Measurements from ENCODE around the gene SPON1. TPM values are rescaled to one million over a fixed set of nuclear protein-coding genes. Genes with fewer than 3 reads are reported as not detected.
A peak's percentile ranks its signal among the peaks of the same experiment; 100 is the strongest.

SPON1 gene
- 100 to 1,000 TPM in 1 of 9 donors, 10 to 100 TPM in 7, 1 to 10 TPM in 1; 2.7 to 116 (median 38.5) TPM for total RNA-seq
- 10 to 100 TPM in 1 of 3 donors, 1 to 10 TPM in 2; 6.9 to 27.2 (median 9.0) TPM for polyA plus RNA-seq
- long read RNA-seq, donor 1, partial matches to known transcripts, result 0 of 1 reads
- long read RNA-seq, donor 1, other reads (novel, unspliced or antisense), result 0 of 1 reads
- long read RNA-seq, donor 2, result 0 reads
- long read RNA-seq, donor 3, result 0 reads
- long read RNA-seq, donor 4, full-length matches to known transcripts, result 1 of 2 reads
- long read RNA-seq, donor 4, partial matches to known transcripts, result 0 of 2 reads
- long read RNA-seq, donor 4, other reads (novel, unspliced or antisense), result 1 of 2 reads
- long read RNA-seq, donor 5, full-length matches to known transcripts, result 26 of 30 reads
- long read RNA-seq, donor 5, partial matches to known transcripts, result 1 of 30 reads
- long read RNA-seq, donor 5, other reads (novel, unspliced or antisense), result 3 of 30 reads
- long read RNA-seq, donor 6, full-length matches to known transcripts, result 1 of 4 reads
- long read RNA-seq, donor 6, partial matches to known transcripts, result 1 of 4 reads
- long read RNA-seq, donor 6, other reads (novel, unspliced or antisense), result 2 of 4 reads
- long read RNA-seq, donor 7, result 0 reads
- long read RNA-seq, donor 8, result 0 reads
- long read RNA-seq, donor 9, full-length matches to known transcripts, result 1 of 1 reads
- long read RNA-seq, donor 9, partial matches to known transcripts, result 0 of 1 reads
- long read RNA-seq, donor 9, other reads (novel, unspliced or antisense), result 0 of 1 reads
- long read RNA-seq, donor 10, result 0 reads

GRCh38 chr11:13962562-13963168 lies at the start of gene SPON1:
Gene SPON1 (plus strand): TSS chr11:13962723. CDS start chr11:13962905, 182 bp downstream.
- intact Hi-C loops (cut with DNase I), result loop anchor here in 1 of 2 donors (5.0 kb wide), 1 partner anchor 285 kb away; no protein-coding TSS in a partner anchor
- Histone ChIP-seq H3K27me3 (peaks cover 30% of the 10 kb centered on the region), H3K4me1 (replicated peaks in 1 of 2) (peaks cover 0 to 5% of the 10 kb centered on the region in 2 donors), H3K9me3 (replicated peaks in 1 of 3) (no peaks in the 10 kb centered on the region), H3K4me3 (peak within 1 kb of the TSS in 1 of 4 donors; percentile 56), H3K27ac (peak within 1 kb of the TSS in 3 of 5 donors; percentile 11 to 78 (median 74)), H3K36me3 (replicated peaks in 1 of 2) (no peaks in the 10 kb centered on the region)
- TF ChIP-seq, protein P1, sequence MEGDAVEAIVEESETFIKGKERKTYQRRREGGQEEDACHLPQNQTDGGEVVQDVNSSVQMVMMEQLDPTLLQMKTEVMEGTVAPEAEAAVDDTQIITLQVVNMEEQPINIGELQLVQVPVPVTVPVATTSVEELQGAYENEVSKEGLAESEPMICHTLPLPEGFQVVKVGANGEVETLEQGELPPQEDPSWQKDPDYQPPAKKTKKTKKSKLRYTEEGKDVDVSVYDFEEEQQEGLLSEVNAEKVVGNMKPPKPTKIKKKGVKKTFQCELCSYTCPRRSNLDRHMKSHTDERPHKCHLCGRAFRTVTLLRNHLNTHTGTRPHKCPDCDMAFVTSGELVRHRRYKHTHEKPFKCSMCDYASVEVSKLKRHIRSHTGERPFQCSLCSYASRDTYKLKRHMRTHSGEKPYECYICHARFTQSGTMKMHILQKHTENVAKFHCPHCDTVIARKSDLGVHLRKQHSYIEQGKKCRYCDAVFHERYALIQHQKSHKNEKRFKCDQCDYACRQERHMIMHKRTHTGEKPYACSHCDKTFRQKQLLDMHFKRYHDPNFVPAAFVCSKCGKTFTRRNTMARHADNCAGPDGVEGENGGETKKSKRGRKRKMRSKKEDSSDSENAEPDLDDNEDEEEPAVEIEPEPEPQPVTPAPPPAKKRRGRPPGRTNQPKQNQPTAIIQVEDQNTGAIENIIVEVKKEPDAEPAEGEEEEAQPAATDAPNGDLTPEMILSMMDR (IDR thresholded peaks at IDR 0.05), result no peak
- TF ChIP-seq POLR2A (IDR thresholded peaks at IDR 0.05), result no peak
- WGBS, 4 donors, result 1 to 2% (median 2%) methylated on average over 12 to 74 of the region's 74 CpGs
- peak in 6 of 7 donors; percentile 14 to 58 (median 43) for DNase-seq

DNA sequence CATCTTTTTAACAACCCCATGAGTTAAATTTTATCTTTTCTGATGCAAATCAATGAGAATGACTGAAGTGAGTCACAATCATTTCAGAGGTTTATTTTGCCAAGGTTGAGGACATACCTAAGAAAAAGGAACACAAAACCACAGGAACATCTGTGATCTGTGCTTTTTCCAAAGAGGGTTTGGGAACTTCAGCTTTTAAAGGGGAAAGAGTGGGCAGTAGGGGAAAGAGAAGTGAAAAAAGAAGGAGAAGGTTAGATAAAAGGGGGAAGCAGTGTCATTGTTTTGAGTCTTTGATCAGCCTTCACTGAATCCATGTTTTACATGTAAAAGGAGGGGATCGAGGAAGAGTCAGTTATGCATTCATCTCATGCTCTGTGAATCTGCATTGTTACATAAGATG lies 45.3 kb upstream of the SPON1 start:
- intact Hi-C loops (cut with DNase I), result no loop called here

DNA sequence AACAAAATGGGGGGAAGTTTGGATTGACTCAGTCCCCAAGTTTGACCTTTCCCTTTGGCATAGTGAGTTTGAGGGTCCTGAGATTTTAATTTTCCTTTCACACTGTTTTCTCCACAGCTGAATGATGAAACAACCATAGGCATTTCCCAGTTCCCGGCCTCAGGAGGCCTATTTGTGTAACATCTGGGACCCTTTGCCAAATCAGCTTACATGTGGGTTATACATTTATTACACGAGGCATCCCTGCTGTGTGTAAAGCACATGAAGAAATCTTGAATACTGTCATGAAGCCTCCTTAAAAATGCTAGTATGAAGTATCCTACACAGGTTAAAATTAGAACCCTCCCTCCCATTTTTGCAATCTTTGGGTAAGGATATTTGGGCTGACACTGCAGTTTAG lies 44.6 kb upstream of the SPON1 start:
- 52 to 67% (median 56%) methylated on average over 2 of the region's 2 CpGs for WGBS, 4 donors
- no peaks in the 10 kb centered on the region for H3K36me3 ChIP-seq (replicated peaks in 1 of 2)
- no peak for DNase-seq
- no peak for TF ChIP-seq POLR2A (IDR thresholded peaks at IDR 0.05)
- TF ChIP-seq, protein P1 (IDR thresholded peaks at IDR 0.05), result no peak
- H3K4me3 ChIP-seq, result no peak overlapping the region
- H3K4me1 ChIP-seq (replicated peaks in 1 of 2), result no peaks in the 10 kb centered on the region
- intact Hi-C loops (cut with DNase I), result no loop called here
- no peaks in the 10 kb centered on the region for H3K27me3 ChIP-seq
- H3K27ac ChIP-seq, result no peak overlapping the region
- H3K9me3 ChIP-seq (replicated peaks in 1 of 3), result no peaks in the 10 kb centered on the region

More for the DNA sequence above, 45.3 kb upstream of the SPON1 start:
- no peak overlapping the region for H3K4me3 ChIP-seq
- TF ChIP-seq POLR2A (IDR thresholded peaks at IDR 0.05), result no peak
- TF ChIP-seq, protein P1 (IDR thresholded peaks at IDR 0.05), result no peak
- H3K4me1 ChIP-seq (replicated peaks in 1 of 2), result no peaks in the 10 kb centered on the region
- H3K27me3 ChIP-seq, result no peaks in the 10 kb centered on the region
- no peak for DNase-seq
- H3K27ac ChIP-seq, result no peak overlapping the region
- no peaks in the 10 kb centered on the region for H3K9me3 ChIP-seq (replicated peaks in 1 of 3)
- H3K36me3 ChIP-seq (replicated peaks in 1 of 2), result no peaks in the 10 kb centered on the region
- 42 to 59% (median 49%) methylated on average over 1 of the region's 1 CpG for WGBS, 4 donors

GRCh38 chr11:13920756-13921155 lies 41.8 kb upstream of the SPON1 start:
- intact Hi-C loops (cut with DNase I), result no loop called here
- Histone ChIP-seq H3K27me3 (no peaks in the 10 kb centered on the region), H3K27ac (no peak overlapping the region), H3K4me1 (replicated peaks in 1 of 2) (no peaks in the 10 kb centered on the region), H3K36me3 (replicated peaks in 1 of 2) (no peaks in the 10 kb centered on the region), H3K4me3 (no peak overlapping the region), H3K9me3 (replicated peaks in 1 of 3) (no peaks in the 10 kb centered on the region)
- no peak for TF ChIP-seq POLR2A (IDR thresholded peaks at IDR 0.05)
- TF ChIP-seq, protein P1 (IDR thresholded peaks at IDR 0.05), result no peak
- DNase-seq, result no peak
- 76 to 82% (median 79%) methylated on average over 3 of the region's 3 CpGs for WGBS, 4 donors
